IMR-90 (cell line): ENCODE data around the gene PCP4L1. TPM values are rescaled to one million over a fixed set of nuclear protein-coding genes. Genes with fewer than 3 reads are reported as not detected.

ENCODE experiments used
- ATAC-seq: fragments of 200-7000 bp; cut with Tn5 transposase; 2 replicates; pipeline ENCODE4 v1.9.1; 2020; ENCODE audit warnings: low read depth, mild to moderate bottlenecking, moderate library complexity
- BruUV-seq: library from RNA; stranded (reverse); fragments of 400-500 nt; replicated peaks from 2 replicates; lab custom pipeline; 2021; lab: Mats Ljungman, UMichigan
- CTCF ChIA-PET: fragments of 300-600 bp; formaldehyde crosslinking; extraction: SDS; loops from one replicate; lab custom pipeline; 2021; ENCODE audit warnings: antibody characterized with exemption; lab: Yijun Ruan, JAX
- POLR2A ChIA-PET: fragments of 300-600 bp; sonication (Branson Sonifier 250); formaldehyde crosslinking; loops from one replicate; lab custom pipeline; 2022; ENCODE audit warnings: antibody characterized with exemption; ENCODE audit not compliant: unreplicated experiment; lab: Charles Lee
- DNase-seq: peaks from one replicate; pipeline ENCODE4 v3.0.0; 2013
- H2AFZ ChIP-seq: replicated peaks from 2 replicates; pipeline ENCODE3; 2013; ENCODE audit warnings: low read length, mild to moderate bottlenecking; ENCODE audit not compliant: poor library complexity
- H2AK5ac ChIP-seq: 2 replicates; pipeline ENCODE4 v1.6.1; 2013; ENCODE audit warnings: low read depth, low read length, inconsistent platforms
- H2AK9ac ChIP-seq: replicated peaks from 2 replicates; pipeline ENCODE3; 2013; ENCODE audit warnings: mild to moderate bottlenecking, low read depth, low read length, moderate library complexity; ENCODE audit not compliant: poor library complexity
- H2BK120ac ChIP-seq: 2 replicates; pipeline ENCODE4 v1.6.1; 2013; ENCODE audit warnings: low read depth, low read length, inconsistent platforms
- H2BK15ac ChIP-seq: 3 replicates; pipeline ENCODE4 v1.6.1; 2013; ENCODE audit warnings: low read depth, low read length, inconsistent platforms
- H2BK20ac ChIP-seq: 2 replicates; pipeline ENCODE4 v1.6.1; 2013; ENCODE audit warnings: low read depth, mild to moderate bottlenecking, inconsistent platforms, low read length, moderate library complexity
- H2BK5ac ChIP-seq: 2 replicates; pipeline ENCODE4 v1.6.1; 2013; ENCODE audit warnings: mild to moderate bottlenecking, low read depth, low read length, inconsistent platforms; ENCODE audit not compliant: poor library complexity, severe bottlenecking
- H3K14ac ChIP-seq: replicated peaks from 2 replicates; pipeline ENCODE4 v1.6.1; 2013; ENCODE audit warnings: low read depth, low read length, inconsistent platforms
- H3K18ac ChIP-seq: 2 replicates; pipeline ENCODE4 v1.6.1; 2013; ENCODE audit warnings: low read depth, low read length, control low read depth
- H3K23ac ChIP-seq: 2 replicates; pipeline ENCODE4 v1.6.1; 2013; ENCODE audit warnings: low read depth, low read length, inconsistent platforms
- H3K27ac ChIP-seq: 2 replicates; pipeline ENCODE4 v1.5.1; 2013; ENCODE audit warnings: mild to moderate bottlenecking, control low read depth, low read length; ENCODE audit not compliant: insufficient read depth
- H3K27me3 ChIP-seq: 2 replicates; pipeline ENCODE4 v1.6.1; 2013; ENCODE audit warnings: low read length; ENCODE audit not compliant: control insufficient read depth, insufficient read depth
- H3K36me3 ChIP-seq: 2 replicates; pipeline ENCODE4 v1.6.1; 2013; ENCODE audit warnings: low read length, mixed read lengths; ENCODE audit not compliant: control insufficient read depth, insufficient read depth
- H3K4ac ChIP-seq: 2 replicates; pipeline ENCODE4 v1.6.1; 2013; ENCODE audit warnings: low read depth, low read length, inconsistent platforms
- H3K4me1 ChIP-seq: 2 replicates; pipeline ENCODE4 v1.6.1; 2013; ENCODE audit warnings: low read length, mixed read lengths; ENCODE audit not compliant: control insufficient read depth, insufficient read depth
- H3K4me2 ChIP-seq: 2 replicates; pipeline ENCODE4 v1.6.1; 2013; ENCODE audit warnings: low read depth, mild to moderate bottlenecking, control low read depth, low read length, moderate library complexity
- H3K4me3 ChIP-seq: 2 replicates; pipeline ENCODE4 v1.5.1; 2013; ENCODE audit warnings: low read depth, mild to moderate bottlenecking, control low read depth, low read length, moderate library complexity; ENCODE audit not compliant: insufficient read depth
- H3K56ac ChIP-seq: 2 replicates; pipeline ENCODE4 v1.6.1; 2013; ENCODE audit warnings: low read length, inconsistent platforms; ENCODE audit not compliant: insufficient read depth; ENCODE audit errors: extremely low read depth
- H3K79me1 ChIP-seq, 2 experiments: 2 replicates each; pipeline ENCODE4 v1.6.1; 2013; ENCODE audit warnings: low read length in 2 of 2, inconsistent platforms in 1 of 2, low read depth in 1 of 2
- H3K9ac ChIP-seq: 2 replicates; pipeline ENCODE4 v1.6.1; 2013; ENCODE audit warnings: low read depth, low read length, control low read depth
- H3K9me1 ChIP-seq: 2 replicates; pipeline ENCODE4 v1.6.1; 2013; ENCODE audit warnings: low read length, inconsistent platforms; ENCODE audit not compliant: insufficient read depth
- H3K9me3 ChIP-seq: 2 replicates; pipeline ENCODE4 v1.6.1; 2013; ENCODE audit warnings: low read length; ENCODE audit not compliant: control insufficient read depth, insufficient read depth
- H4K20me1 ChIP-seq: 2 replicates; pipeline ENCODE4 v1.6.1; 2013; ENCODE audit warnings: low read length, inconsistent platforms; ENCODE audit not compliant: insufficient read depth
- H4K5ac ChIP-seq: 2 replicates; pipeline ENCODE4 v1.6.1; 2013; ENCODE audit warnings: mild to moderate bottlenecking, low read depth, low read length, control low read depth
- H4K8ac ChIP-seq, 2 experiments: 2 replicates each; pipeline ENCODE4 v1.6.1; 2013; ENCODE audit warnings: low read depth in 2 of 2, low read length in 2 of 2, control low read depth in 1 of 2, inconsistent platforms in 1 of 2
- H4K91ac ChIP-seq: 2 replicates; pipeline ENCODE4 v1.6.1; 2013; ENCODE audit warnings: low read depth, low read length, inconsistent platforms; ENCODE audit not compliant: insufficient read depth
- CTCF ChIP-seq: conservative IDR thresholded peaks from 2 replicates; pipeline ENCODE4 v1.5.1; 2012; ENCODE audit warnings: mild to moderate bottlenecking, low read depth, low read length, improper control_type of control experiment
- ELK1 ChIP-seq: fragments of 150-350 bp; IDR thresholded peaks from 2 replicates; pipeline ENCODE4 v1.6.1; 2016; ENCODE audit warnings: low read depth, mild to moderate bottlenecking, low read length, moderate library complexity, borderline replicate concordance
- FOS ChIP-seq: fragments of 150-350 bp; IDR thresholded peaks from 2 replicates; pipeline ENCODE4 v1.6.1; 2016; ENCODE audit warnings: low read depth, low read length
- MAFK ChIP-seq: IDR thresholded peaks from 2 replicates; pipeline ENCODE4 v1.6.1; 2012; ENCODE audit warnings: low read depth, low read length, improper control_type of control experiment
- MAZ ChIP-seq: IDR thresholded peaks from 2 replicates; pipeline ENCODE4 v1.6.1; 2012; ENCODE audit warnings: low read depth, mild to moderate bottlenecking, low read length, improper control_type of control experiment, moderate library complexity, borderline replicate concordance
- NFE2L2 ChIP-seq: fragments of 150-350 bp; IDR thresholded peaks from 2 replicates; pipeline ENCODE4 v1.6.1; 2016; ENCODE audit warnings: low read depth, mild to moderate bottlenecking, low read length
- POLR2A ChIP-seq: IDR thresholded peaks from 2 replicates; pipeline ENCODE4 v1.6.1; 2012; ENCODE audit warnings: mild to moderate bottlenecking, low read depth, low read length
- RAD21 ChIP-seq: IDR thresholded peaks from 2 replicates; pipeline ENCODE4 v1.6.1; 2012; ENCODE audit warnings: low read length, improper control_type of control experiment
- RCOR1 ChIP-seq: IDR thresholded peaks from 2 replicates; pipeline ENCODE4 v1.6.1; 2012; ENCODE audit warnings: mild to moderate bottlenecking, low read length, improper control_type of control experiment; ENCODE audit not compliant: insufficient replicate concordance
- RFX5 ChIP-seq: IDR thresholded peaks from 2 replicates; pipeline ENCODE4 v1.8.0; 2012; ENCODE audit warnings: low read depth, mild to moderate bottlenecking, low read length, moderate library complexity
- SMC3 ChIP-seq: fragments of 150-350 bp; IDR thresholded peaks from 2 replicates; pipeline ENCODE4 v1.6.1; 2016; ENCODE audit warnings: low read depth, mild to moderate bottlenecking, antibody characterized with exemption, low read length, moderate library complexity
- USF2 ChIP-seq: fragments of 150-350 bp; IDR thresholded peaks from 2 replicates; pipeline ENCODE4 v1.6.1; 2017; ENCODE audit warnings: mild to moderate bottlenecking, antibody characterized with exemption, low read length, low read depth
- WGBS, 2 experiments: methylation state at CpG; one replicate each; pipeline versions ENCODE4 v1.1.5 to v1.1.7; 2013; ENCODE audit warnings: missing lambda C conversion rate in 2 of 2; ENCODE audit not compliant: insufficient read length in 1 of 2; ENCODE audit errors: extremely low coverage in 2 of 2; 5-methylcytosine and 5-hydroxymethylcytosine counted together
- dilution Hi-C: fragments of 300-500 bp; cut with HindIII; formaldehyde crosslinking; loops from one replicate; pipeline ENCODE4 v1.14.3; 2018; ENCODE audit warnings: low sequenced_read_pairs; ENCODE audit not compliant: unreplicated experiment
- in situ Hi-C: fragments of 300-500 bp; cut with MboI; formaldehyde crosslinking; loops from 3 replicates; pipeline ENCODE4 v1.14.3; 2019; ENCODE audit warnings: low sequenced_read_pairs, inconsistent platforms, mixed read lengths
- intact Hi-C: fragments of 100-400 bp; cut with micrococcal nuclease; formaldehyde crosslinking; loops from 2 replicates; pipeline ENCODE4 v1.10.0; 2022
- polyA plus RNA-seq, 3 experiments: library from polyadenylated mRNA; depleted of rRNA; stranded (reverse); fragments of >200 nt; gene quantifications; 2 replicates each; pipeline ENCODE4 v1.2.3, GENCODE V29; 2012; ENCODE audit warnings: low replicate concordance in 1 of 3
- total RNA-seq: library from RNA; depleted of rRNA; stranded (reverse); fragments of >200 nt; gene quantifications from 2 replicates; pipeline ENCODE4 v1.2.3, GENCODE V29; 2012

PCP4L1 gene
- total and polyA plus RNA-seq, 2 of the 4 experiments (the other 2 are of a cell fraction) = not detected

- Histone ChIP-seq H2BK5ac (peak within 1 kb of the TSS; percentile 47), H4K8ac (peak within 1 kb of the TSS; percentile 94 to 96), H2AK9ac (peak within 1 kb of the TSS; percentile 90), H2BK20ac (no peak within 1 kb of the TSS), H4K91ac (peak within 1 kb of the TSS; percentile 63), H3K9ac (peak within 1 kb of the TSS; percentile 88), H3K79me1 (peaks cover 0 to 17% of the 10 kb centered on the region in 2 experiments; a peak in 2 of 4 replicates), H3K9me3 (no peaks in the 10 kb centered on the region), H3K56ac (peak within 1 kb of the TSS; percentile 83), H3K27me3 (no peaks in the 10 kb centered on the region; the same call in 1 of the 2 replicates), H3K18ac (peak within 1 kb of the TSS; percentile 9; the same call in 1 of the 2 replicates), H2AFZ (peak within 1 kb of the TSS; percentile 92), H3K4me3 (peak within 1 kb of the TSS; percentile 71), H3K36me3 (no peaks in the 10 kb centered on the region; the same call in 1 of the 2 replicates), H4K5ac (peak within 1 kb of the TSS; percentile 53), H3K9me1 (0 out of 2 replicates have a peak, but pooled peaks cover 3% of the 10 kb centered on the region), H2BK15ac (peak within 1 kb of the TSS; percentile 37; the same call in 1 of the 3 replicates), H3K27ac (peak within 1 kb of the TSS; percentile 88), H4K20me1 (no peaks in the 10 kb centered on the region; the same call in 1 of the 2 replicates), H3K14ac (peak within 1 kb of the TSS; percentile 97), H3K4me1 (no peaks in the 10 kb centered on the region), H2AK5ac (peak within 1 kb of the TSS; percentile 76), H3K4me2 (peak within 1 kb of the TSS; percentile 89), H3K4ac (peak within 1 kb of the TSS; percentile 84), H3K23ac (peak within 1 kb of the TSS; percentile 82), H2BK120ac (peak within 1 kb of the TSS; percentile 6; the same call in 1 of the 2 replicates)
- DNase-seq (peak; percentile 85), ATAC-seq (peak; percentile 96)
- ChIA-PET POLR2A (interaction anchor here (0.6 kb wide), 1 partner anchor 12 kb away, joined by 3 read pairs; no protein-coding TSS in a partner anchor), CTCF (interaction anchor here (1.0 to 1.9 kb wide), 4 partner anchors 11 to 60 kb away, joined by 3 to 4 read pairs (median 3); no protein-coding TSS in a partner anchor)
- 0% methylated on average over 3 of the region's 45 CpGs; no CpG with 5 or more reads in 1 of the 2 experiments for WGBS, 2 experiments
- BruUV-seq = TSS peak; percentile 82
- intact Hi-C loops = no loop called here
- in situ Hi-C loops = no loop called here
- dilution Hi-C loops = no loop called here
- no peak for TF ChIP-seq MAFK
- TF ChIP-seq RCOR1 = no peak
- TF ChIP-seq ELK1 = no peak
- TF ChIP-seq SMC3 = no peak
- no peak for TF ChIP-seq RFX5
- peak; percentile 51 for TF ChIP-seq CTCF
- TF ChIP-seq NFE2L2 = no peak
- peak; percentile 97 for TF ChIP-seq POLR2A
- TF ChIP-seq USF2 = peak; percentile 89
- no peak for TF ChIP-seq RAD21
- TF ChIP-seq FOS = no peak
- TF ChIP-seq MAZ = peak; percentile 98
Measured at GRCh38 chr1:161314201-161314981, 55.8 kb downstream of the PCP4L1 start, which contains the start of gene SDHC. Gene SDHC, plus strand, starts transcription at chr1:161314381. Its CDS starts 25 bp downstream, at chr1:161314406.
